Gastroesophageal sphincter (tissue), 3 donors: ENCODE results near the gene UBR3.

Experiments
- EP300 ChIP-seq: sonication (generic); formaldehyde crosslinking; IDR thresholded peaks from one replicate; pipeline ENCODE4 v1.6.1; 2017; ENCODE audit warnings: antibody characterized with exemption, mild to moderate bottlenecking
- POLR2A ChIP-seq, 2 donors: fragments of 450-650 bp; IDR thresholded peaks; one replicate each; pipeline ENCODE4 v1.6.1; 2017; ENCODE audit warnings: antibody characterized with exemption in 2 of 2, mild to moderate bottlenecking in 2 of 2, moderate library complexity in 1 of 2
- POLR2AphosphoS5 ChIP-seq: sonication (generic); formaldehyde crosslinking; IDR thresholded peaks from one replicate; pipeline ENCODE4 v1.6.1; 2017; ENCODE audit warnings: antibody characterized with exemption
- TF ChIP-seq, protein P1 (sequence below), 4 experiments: fragments of 200-600 bp in 2 of 4; fragments of 450-650 bp in 2 of 4; sonication (generic) in 1 of 4; IDR thresholded peaks; one replicate each; pipeline ENCODE4 v1.5.1; 2017 to 2019; ENCODE audit warnings: antibody characterized with exemption in 4 of 4, mild to moderate bottlenecking in 2 of 4, moderate library complexity in 2 of 4

DNA sequence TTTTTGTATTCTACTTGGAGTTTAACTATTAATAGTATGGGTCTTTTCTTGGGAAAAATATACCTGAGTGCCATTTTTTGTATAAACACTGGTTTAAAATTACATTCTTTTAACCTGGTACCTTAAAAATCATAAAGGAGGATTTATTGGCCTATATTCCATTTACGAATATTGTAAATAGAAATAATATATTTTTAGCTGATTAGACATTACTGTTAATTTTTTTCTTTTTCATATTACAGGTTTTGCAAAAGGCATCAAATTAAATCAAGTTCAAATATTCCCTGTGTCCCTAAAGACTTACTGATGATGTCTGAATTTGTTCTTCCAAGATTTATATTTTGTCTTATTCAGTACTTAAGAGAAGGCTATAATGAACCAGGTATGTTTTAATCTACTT lies 44.7 kb downstream of the UBR3 start:
- no peak for TF ChIP-seq POLR2AphosphoS5
- TF ChIP-seq, protein P1, sequence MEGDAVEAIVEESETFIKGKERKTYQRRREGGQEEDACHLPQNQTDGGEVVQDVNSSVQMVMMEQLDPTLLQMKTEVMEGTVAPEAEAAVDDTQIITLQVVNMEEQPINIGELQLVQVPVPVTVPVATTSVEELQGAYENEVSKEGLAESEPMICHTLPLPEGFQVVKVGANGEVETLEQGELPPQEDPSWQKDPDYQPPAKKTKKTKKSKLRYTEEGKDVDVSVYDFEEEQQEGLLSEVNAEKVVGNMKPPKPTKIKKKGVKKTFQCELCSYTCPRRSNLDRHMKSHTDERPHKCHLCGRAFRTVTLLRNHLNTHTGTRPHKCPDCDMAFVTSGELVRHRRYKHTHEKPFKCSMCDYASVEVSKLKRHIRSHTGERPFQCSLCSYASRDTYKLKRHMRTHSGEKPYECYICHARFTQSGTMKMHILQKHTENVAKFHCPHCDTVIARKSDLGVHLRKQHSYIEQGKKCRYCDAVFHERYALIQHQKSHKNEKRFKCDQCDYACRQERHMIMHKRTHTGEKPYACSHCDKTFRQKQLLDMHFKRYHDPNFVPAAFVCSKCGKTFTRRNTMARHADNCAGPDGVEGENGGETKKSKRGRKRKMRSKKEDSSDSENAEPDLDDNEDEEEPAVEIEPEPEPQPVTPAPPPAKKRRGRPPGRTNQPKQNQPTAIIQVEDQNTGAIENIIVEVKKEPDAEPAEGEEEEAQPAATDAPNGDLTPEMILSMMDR (IDR thresholded peaks at IDR 0.05): no peak
- TF ChIP-seq EP300: no peak
- TF ChIP-seq POLR2A (IDR thresholded peaks at IDR 0.05): no peak
